Measurements from ENCODE around the gene FRMPD4.

Gene FRMPD4

GRCh38 chrX:12471061-12471460, 332.8 kb downstream of the FRMPD4 start:
- no peaks in the 10 kb centered on the region for H3K36me3 ChIP-seq (ENCODE audit: insufficient read depth, low read length)
- H3K27me3 ChIP-seq (ENCODE audit: insufficient read depth, low read length): no peaks in the 10 kb centered on the region
- no peaks in the 10 kb centered on the region for H3K4me1 ChIP-seq (ENCODE audit: insufficient read depth, low read length, severe bottlenecking)
- no peak overlapping the region for H3K27ac ChIP-seq (ENCODE audit: low read depth, low read length, poor library complexity, severe bottlenecking)
- H3K9ac ChIP-seq (ENCODE audit: low read length): no peak overlapping the region
- no peak overlapping the region for H3K4me2 ChIP-seq (ENCODE audit: low read length)
- no peaks in the 10 kb centered on the region for H3K79me2 ChIP-seq (ENCODE audit: insufficient read depth, low read length)
- no peak overlapping the region for H3K4me3 ChIP-seq (ENCODE audit: low read depth, low read length, poor library complexity, severe bottlenecking)
- no peak overlapping the region for H2AFZ ChIP-seq (ENCODE audit: low read length)
- no peaks in the 10 kb centered on the region for H3K9me2 ChIP-seq (ENCODE audit: low read depth, low read length)
- no peaks in the 10 kb centered on the region for H4K20me1 ChIP-seq (ENCODE audit: insufficient read depth, low read length)
- TF ChIP-seq CTCF (IDR thresholded peaks at IDR 0.05; ENCODE audit: low read length): no peak
- TF ChIP-seq EZH2 (IDR thresholded peaks at IDR 0.05; ENCODE audit: borderline replicate concordance, low read length): no peak
- H3K9me3 ChIP-seq (ENCODE audit: low read length): no peaks in the 10 kb centered on the region
- H3F3A ChIP-seq (ENCODE audit: insufficient read depth, low read length): no peaks in the 10 kb centered on the region

- Histone ChIP-seq H2AFZ (ENCODE audit: low read length) (no peak overlapping the region), H3K9me2 (ENCODE audit: low read depth, low read length) (no peaks in the 10 kb centered on the region), H3K27ac (ENCODE audit: low read depth, low read length, poor library complexity, severe bottlenecking) (no peak overlapping the region), H3K79me2 (ENCODE audit: insufficient read depth, low read length) (no peaks in the 10 kb centered on the region), H3K9ac (ENCODE audit: low read length) (no peak overlapping the region), H3K4me2 (ENCODE audit: low read length) (no peak overlapping the region), H3K36me3 (ENCODE audit: insufficient read depth, low read length) (no peaks in the 10 kb centered on the region), H3F3A (ENCODE audit: insufficient read depth, low read length) (no peaks in the 10 kb centered on the region), H3K4me3 (ENCODE audit: low read depth, low read length, poor library complexity, severe bottlenecking) (no peak overlapping the region), H3K27me3 (ENCODE audit: insufficient read depth, low read length) (no peaks in the 10 kb centered on the region), H3K9me3 (ENCODE audit: low read length) (no peaks in the 10 kb centered on the region), H4K20me1 (ENCODE audit: insufficient read depth, low read length) (no peaks in the 10 kb centered on the region), H3K4me1 (ENCODE audit: insufficient read depth, low read length, severe bottlenecking) (no peaks in the 10 kb centered on the region)
- TF ChIP-seq EZH2 (IDR thresholded peaks at IDR 0.05; ENCODE audit: borderline replicate concordance, low read length) (no peak), CTCF (IDR thresholded peaks at IDR 0.05; ENCODE audit: low read length) (no peak)
Measured at GRCh38 chrX:12480956-12481355, 342.7 kb downstream of the FRMPD4 start.

- Histone ChIP-seq H3K4me2 (ENCODE audit: low read length) (no peak overlapping the region), H3F3A (ENCODE audit: insufficient read depth, low read length) (no peaks in the 10 kb centered on the region)
Measured at GRCh38 chrX:12488220-12488619, 349.9 kb downstream of the FRMPD4 start.

More at GRCh38 chrX:12488220-12488619, 349.9 kb downstream of the FRMPD4 start:
- no peaks in the 10 kb centered on the region for H3K27me3 ChIP-seq (ENCODE audit: insufficient read depth, low read length)
- no peaks in the 10 kb centered on the region for H3K4me1 ChIP-seq (ENCODE audit: insufficient read depth, low read length, severe bottlenecking)
- no peak for TF ChIP-seq CTCF (IDR thresholded peaks at IDR 0.05; ENCODE audit: low read length)
- no peak for TF ChIP-seq EZH2 (IDR thresholded peaks at IDR 0.05; ENCODE audit: borderline replicate concordance, low read length)
- H2AFZ ChIP-seq (ENCODE audit: low read length): no peak overlapping the region
- no peak overlapping the region for H3K9ac ChIP-seq (ENCODE audit: low read length)
- H3K36me3 ChIP-seq (ENCODE audit: insufficient read depth, low read length): no peaks in the 10 kb centered on the region
- H4K20me1 ChIP-seq (ENCODE audit: insufficient read depth, low read length): no peaks in the 10 kb centered on the region
- H3K9me2 ChIP-seq (ENCODE audit: low read depth, low read length): no peaks in the 10 kb centered on the region
- H3K4me3 ChIP-seq (ENCODE audit: low read depth, low read length, poor library complexity, severe bottlenecking): no peak overlapping the region
- H3K9me3 ChIP-seq (ENCODE audit: low read length): no peaks in the 10 kb centered on the region
- H3K27ac ChIP-seq (ENCODE audit: low read depth, low read length, poor library complexity, severe bottlenecking): no peak overlapping the region
- no peaks in the 10 kb centered on the region for H3K79me2 ChIP-seq (ENCODE audit: insufficient read depth, low read length)
